Small intestine (tissue), 7 donors: ENCODE measurements around the gene RPL41. TPM values are rescaled to one million over a fixed set of nuclear protein-coding genes. Genes with fewer than 3 reads are reported as not detected.
A peak's percentile ranks its signal among the peaks of the same experiment; 100 is the strongest.
"Not testable (repeated sequence)": the region's sequence is repeated elsewhere in the genome, so short reads cannot be mapped to it uniquely, and the experiment has no call there.

Experiments used
- DNase-seq, 2 donors: peaks; one replicate each; pipeline versions ENCODE4 v3.0.0 to v3.0.0-alpha.2; 2013
- FAIRE-seq: peaks from 2 replicates; lab custom pipeline; 2012; peaks lifted over from hg19 to GRCh38; lab: Jason Lieb, UNC
- H3K27ac ChIP-seq, 3 donors: one replicate each; pipeline ENCODE4 v1.5.1; 2013; ENCODE audit warnings: low read length in 2 of 3, mild to moderate bottlenecking in 2 of 3, control low read depth in 1 of 3, inconsistent platforms in 1 of 3, low read depth in 1 of 3, moderate library complexity in 1 of 3
- H3K27me3 ChIP-seq, 3 donors: one replicate each; pipeline ENCODE4 v1.6.1; 2013; ENCODE audit warnings: low read length in 3 of 3, inconsistent platforms in 1 of 3; ENCODE audit not compliant: control insufficient read depth in 3 of 3, insufficient read depth in 3 of 3
- H3K36me3 ChIP-seq, 3 donors: one replicate each; pipeline ENCODE4 v1.6.1; 2013; ENCODE audit warnings: low read length in 3 of 3, inconsistent platforms in 1 of 3, low read depth in 1 of 3, mild to moderate bottlenecking in 1 of 3, moderate library complexity in 1 of 3; ENCODE audit not compliant: control insufficient read depth in 3 of 3, insufficient read depth in 2 of 3
- H3K4me1 ChIP-seq, 3 donors: one replicate each; pipeline ENCODE4 v1.6.1; 2013; ENCODE audit warnings: low read length in 2 of 3, inconsistent platforms in 1 of 3, low read depth in 1 of 3, mild to moderate bottlenecking in 1 of 3, moderate library complexity in 1 of 3; ENCODE audit not compliant: control insufficient read depth in 3 of 3, insufficient read depth in 2 of 3
- H3K4me3 ChIP-seq, 3 donors: one replicate each; pipeline ENCODE4 v1.5.1; 2013; ENCODE audit warnings: low read length in 3 of 3, control low read depth in 1 of 3, inconsistent platforms in 1 of 3, low read depth in 1 of 3, mild to moderate bottlenecking in 1 of 3, moderate library complexity in 1 of 3
- H3K9me3 ChIP-seq, 2 donors: one replicate each; pipeline ENCODE4 v1.6.1; 2013; ENCODE audit warnings: low read depth in 1 of 2, low read length in 1 of 2; ENCODE audit not compliant: control insufficient read depth in 2 of 2, insufficient read depth in 1 of 2
- WGBS, 3 donors: extraction: QIAGEN DNeasy Blood & Tissue Kit; methylation state at CpG; one replicate each; pipeline ENCODE4 v1.1.7; 2013; 5-methylcytosine and 5-hydroxymethylcytosine counted together
- polyA plus RNA-seq, 4 donors: library from polyadenylated mRNA; stranded (reverse) in 3 of 4; unstranded in 1 of 4; fragments of 200-250 nt in 3 of 4; fragments of 120-200 nt in 1 of 4; gene quantifications; one replicate each; pipeline versions ENCODE4 v1.2.1 to v1.2.3, GENCODE V29; 2013
- donor health status: healthy with polysubstance abuse.
- donor health status: control.
- donor health status: control.
- donor health status: Bipolar disorder and iron deficiency.
- donor health status: healthy.

The RPL41 gene
- polyA plus RNA-seq, 4 donors, result 3,267 to 7,277 (median 5,942) TPM

- not testable (repeated sequence) for H3K27me3 ChIP-seq, DNase-seq, H3K9me3 ChIP-seq, FAIRE-seq
- WGBS, 3 donors, result 1 to 2% (median 1%) methylated on average over 12 of the region's 16 CpGs
- peaks cover 3 to 37% (median 8%) of the 10 kb centered on the region in 3 donors for H3K36me3 ChIP-seq
- H3K4me1 ChIP-seq, result peaks cover 0 to 20% (median 5%) of the 10 kb centered on the region in 3 donors
- H3K4me3 ChIP-seq, result peak overlapping the region; percentile 74 to 83 (median 76)
- H3K27ac ChIP-seq, result peak overlapping the region; percentile 96 to 99 (median 96)
These were observed 761 bp downstream of the RPL41 start for GRCh38 chr12:56117082-56117706.

DNA sequence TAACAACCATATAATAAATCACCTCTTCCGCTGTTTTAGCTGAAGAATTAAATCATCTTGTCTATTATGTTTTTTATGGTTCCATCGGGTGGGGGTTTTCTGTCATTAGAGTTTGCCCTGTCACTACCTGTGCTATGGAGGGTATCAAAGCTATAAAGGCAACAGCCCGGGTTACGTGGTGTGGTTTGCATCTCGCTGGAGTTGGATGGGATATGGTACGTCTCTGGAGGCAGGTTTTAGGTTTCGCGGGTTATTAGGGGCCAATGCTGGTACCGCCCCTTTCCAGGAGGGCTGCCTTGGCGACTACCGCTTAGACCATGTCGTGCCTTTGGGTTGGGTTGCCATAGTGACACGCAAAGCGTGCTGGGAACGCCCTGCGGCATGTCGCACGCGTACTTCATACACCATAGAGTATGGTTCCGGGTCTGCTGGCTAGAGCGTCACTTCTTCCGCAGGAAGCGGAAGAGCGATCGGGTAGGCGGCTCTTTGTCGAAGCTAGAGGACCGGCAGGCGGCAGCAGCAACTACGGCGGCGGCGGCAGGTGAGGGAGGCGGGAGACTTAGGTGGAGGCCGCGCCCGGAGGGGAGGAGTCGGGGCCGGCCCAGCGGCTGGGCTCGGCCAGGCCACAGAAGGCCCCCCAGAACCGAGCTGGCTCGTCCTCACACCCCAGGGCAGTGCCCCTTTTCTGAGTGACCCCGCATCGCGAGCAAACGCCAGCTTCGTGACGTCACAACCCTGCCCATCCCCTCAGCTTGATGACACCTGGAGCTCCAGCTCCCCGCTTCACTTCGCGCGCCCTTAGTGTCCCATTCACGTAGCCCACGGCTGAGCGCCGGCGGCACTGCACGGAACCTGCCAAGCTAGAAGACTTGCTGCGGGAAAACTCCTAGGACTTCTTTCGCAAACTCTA, 1.6 kb downstream of the RPL41 start, which contains the start of gene ZC3H10:
ZC3H10 (plus strand) TSS at position 489 of the 910 bp plus-strand sequence. CDS start 2,297 bp downstream, outside the sequence.
- DNase-seq (peak; percentile 99 to 100), FAIRE-seq (no peak)
- 0 to 1% (median 0%) methylated on average over 47 to 61 of the region's 61 CpGs for WGBS, 3 donors
- peak within 1 kb of the TSS; percentile 74 to 83 (median 76) for H3K4me3 ChIP-seq
- H3K36me3 ChIP-seq, result peaks cover 3 to 34% (median 8%) of the 10 kb centered on the region in 3 donors
- no peaks in the 10 kb centered on the region for H3K27me3 ChIP-seq
- no peaks in the 10 kb centered on the region for H3K9me3 ChIP-seq
- H3K4me1 ChIP-seq, result peaks cover 0 to 20% (median 5%) of the 10 kb centered on the region in 3 donors
- H3K27ac ChIP-seq, result peak within 1 kb of the TSS; percentile 96 to 99 (median 96)

GRCh38 chr12:56118688-56119357, 2.4 kb downstream of the RPL41 start:
- Histone ChIP-seq H3K4me3 (peak overlapping the region; percentile 42 to 78 (median 68)), H3K27me3 (no peaks in the 10 kb centered on the region), H3K27ac (peak overlapping the region; percentile 90 to 96 (median 96)), H3K9me3 (no peaks in the 10 kb centered on the region), H3K36me3 (peaks cover under 1 to 29% (median 5%) of the 10 kb centered on the region in 3 donors), H3K4me1 (peaks cover 0 to 20% (median 5%) of the 10 kb centered on the region in 3 donors)
- WGBS, 3 donors, result 1 to 8% (median 1%) methylated on average over 13 of the region's 13 CpGs
- DNase-seq, result no peak
- FAIRE-seq, result no peak

- Histone ChIP-seq H3K27me3 (no peaks in the 10 kb centered on the region), H3K27ac (peak overlapping the region in 1 of 3 donors; percentile 96), H3K9me3 (no peaks in the 10 kb centered on the region), H3K36me3 (peaks cover 0 to 29% (median 5%) of the 10 kb centered on the region in 3 donors), H3K4me3 (peak overlapping the region in 1 of 3 donors; percentile 78), H3K4me1 (peaks cover 0 to 20% (median 5%) of the 10 kb centered on the region in 3 donors)
- FAIRE-seq (no peak), DNase-seq (peak; percentile 85 to 90)
- 0 to 2% (median 0%) methylated on average over 2 of the region's 2 CpGs for WGBS, 3 donors
These were observed 2.9 kb downstream of the RPL41 start for GRCh38 chr12:56119361-56119796.

GRCh38 chr12:56120158-56120846, 3.9 kb downstream of the RPL41 start:
- 92 to 94% (median 93%) methylated on average over 17 of the region's 17 CpGs for WGBS, 3 donors
- peaks cover 0 to 17% (median 5%) of the 10 kb centered on the region in 3 donors for H3K4me1 ChIP-seq

GRCh38 chr12:56121204-56121870, 4.9 kb downstream of the RPL41 start:
- WGBS, 3 donors, result 87 to 92% (median 92%) methylated on average over 11 of the region's 11 CpGs
- H3K4me1 ChIP-seq, result peaks cover 0 to 22% (median 5%) of the 10 kb centered on the region in 3 donors
- peaks cover 0 to 29% (median 5%) of the 10 kb centered on the region in 3 donors for H3K36me3 ChIP-seq
- H3K27ac ChIP-seq, result no peak overlapping the region
- no peak overlapping the region for H3K4me3 ChIP-seq
- no peaks in the 10 kb centered on the region for H3K9me3 ChIP-seq
- H3K27me3 ChIP-seq, result no peaks in the 10 kb centered on the region
- no peak for DNase-seq
- no peak for FAIRE-seq

More at GRCh38 chr12:56120158-56120846, 3.9 kb downstream of the RPL41 start:
- Histone ChIP-seq H3K27ac (no peak overlapping the region), H3K27me3 (no peaks in the 10 kb centered on the region), H3K36me3 (peaks cover 0 to 29% (median 5%) of the 10 kb centered on the region in 3 donors), H3K4me3 (no peak overlapping the region), H3K9me3 (no peaks in the 10 kb centered on the region)
- FAIRE-seq (no peak), DNase-seq (no peak)

- 85 to 94% (median 88%) methylated on average over 2 of the region's 2 CpGs for WGBS, 3 donors
- H3K36me3 ChIP-seq, result peaks cover 0 to 28% (median 5%) of the 10 kb centered on the region in 3 donors
- no peaks in the 10 kb centered on the region for H3K27me3 ChIP-seq
- H3K9me3 ChIP-seq, result no peaks in the 10 kb centered on the region
- no peak for FAIRE-seq
- no peak overlapping the region for H3K27ac ChIP-seq
- H3K4me1 ChIP-seq, result peaks cover 0 to 35% (median 5%) of the 10 kb centered on the region in 3 donors
- no peak overlapping the region for H3K4me3 ChIP-seq
- DNase-seq, result no peak
These were observed 6.2 kb downstream of the RPL41 start for GRCh38 chr12:56122637-56123036.
